Keratinocyte (primary cell): ENCODE measurements around the gene ZBTB40. TPM values are rescaled to one million over a fixed set of nuclear protein-coding genes. Genes with fewer than 3 reads are reported as not detected.

ENCODE experiments used
- DNase-seq: peaks from one replicate; pipeline ENCODE4 v3.0.0-alpha.2; 2011; ENCODE audit warnings: low read depth, missing footprints, low spot score
- FAIRE-seq: peaks from 2 replicates; lab custom pipeline; 2011; peaks lifted over from hg19 to GRCh38; lab: Jason Lieb, UNC
- H2AFZ ChIP-seq: 2 replicates; pipeline ENCODE4 v1.6.0; 2012; ENCODE audit warnings: low read length, control low read depth, inconsistent platforms; ENCODE audit not compliant: control insufficient read depth
- H3K27ac ChIP-seq: 2 replicates; pipeline ENCODE4 v1.5.1; 2011; ENCODE audit warnings: low read length; ENCODE audit not compliant: control insufficient read depth, insufficient read depth
- H3K27me3 ChIP-seq: 3 replicates; pipeline ENCODE4 v1.6.0; 2011; ENCODE audit warnings: low read length; ENCODE audit not compliant: control insufficient read depth, insufficient read depth; ENCODE audit errors: extremely low read depth
- H3K36me3 ChIP-seq, 2 experiments: 2 replicates in 1 of 2; 3 replicates in 1 of 2; pipeline ENCODE4 v1.5.1; 2011; ENCODE audit warnings: low read length in 2 of 2, mild to moderate bottlenecking in 1 of 2; ENCODE audit not compliant: control insufficient read depth in 2 of 2, insufficient read depth in 2 of 2; ENCODE audit errors: extremely low read depth in 1 of 2
- H3K4me1 ChIP-seq: 3 replicates; pipeline ENCODE4 v1.5.1; 2011; ENCODE audit warnings: low read length; ENCODE audit not compliant: control insufficient read depth, insufficient read depth; ENCODE audit errors: extremely low read depth
- H3K4me2 ChIP-seq: 3 replicates; pipeline ENCODE4 v1.6.0; 2011; ENCODE audit warnings: low read depth, low read length; ENCODE audit not compliant: control insufficient read depth, insufficient read depth; ENCODE audit errors: extremely low read depth
- H3K4me3 ChIP-seq, 3 experiments: fragments of 200-600 bp in 1 of 3; sonication (generic) in 1 of 3; 2 replicates in 2 of 3; 3 replicates in 1 of 3; pipeline ENCODE4 v1.5.1; 2011 to 2016; ENCODE audit warnings: low read length in 3 of 3, mild to moderate bottlenecking in 3 of 3, control low read depth in 2 of 3, inconsistent platforms in 1 of 3, low read depth in 1 of 3, mixed read lengths in 1 of 3, mixed run types in 1 of 3, moderate library complexity in 1 of 3; ENCODE audit not compliant: control insufficient read depth in 2 of 3, insufficient read depth in 2 of 3; ENCODE audit errors: extremely low read depth in 1 of 3
- H3K79me2 ChIP-seq: 2 replicates; pipeline ENCODE4 v1.6.0; 2012; ENCODE audit warnings: low read length; ENCODE audit not compliant: control insufficient read depth, insufficient read depth
- H3K9ac ChIP-seq: 3 replicates; pipeline ENCODE4 v1.6.0; 2011; ENCODE audit warnings: low read length; ENCODE audit not compliant: control insufficient read depth, insufficient read depth; ENCODE audit errors: extremely low read depth
- H3K9me1 ChIP-seq: 3 replicates; pipeline ENCODE4 v1.6.0; 2011; ENCODE audit warnings: low read length; ENCODE audit not compliant: control insufficient read depth, insufficient read depth; ENCODE audit errors: extremely low read depth
- H3K9me3 ChIP-seq: 2 replicates; pipeline ENCODE4 v1.5.1; 2012; ENCODE audit warnings: low read depth, low read length; ENCODE audit not compliant: control insufficient read depth
- H4K20me1 ChIP-seq: 3 replicates; pipeline ENCODE4 v1.6.0; 2011; ENCODE audit warnings: low read length; ENCODE audit not compliant: control insufficient read depth, insufficient read depth; ENCODE audit errors: extremely low read depth
- CTCF ChIP-seq, 3 experiments: IDR thresholded peaks in 1 of 3; conservative IDR thresholded peaks in 1 of 3; optimal IDR thresholded peaks in 1 of 3; 2 replicates in 2 of 3; 3 replicates in 1 of 3; pipeline versions ENCODE3 to v1.5.1; 2011; ENCODE audit warnings: low read length in 3 of 3, mild to moderate bottlenecking in 3 of 3, moderate library complexity in 2 of 3, control low read depth in 1 of 3, inconsistent platforms in 1 of 3; ENCODE audit not compliant: insufficient read depth in 2 of 3; ENCODE audit errors: extremely low read depth in 1 of 3
- EZH2 ChIP-seq: IDR thresholded peaks from one replicate; pipeline ENCODE4 v1.6.1; 2012; ENCODE audit warnings: inconsistent platforms, mild to moderate bottlenecking, low read length, moderate library complexity
- dilution Hi-C: fragments of 300-500 bp; cut with MboI; formaldehyde crosslinking; loops from one replicate; pipeline ENCODE4 v1.7.0; 2020; ENCODE audit warnings: low sequenced_read_pairs; ENCODE audit not compliant: extremely low pct_ligation_motif_present
- polyA plus RNA-seq, 5 experiments: library from polyadenylated mRNA; depleted of rRNA in 3 of 5; stranded (reverse) in 3 of 5; stranded (forward) in 1 of 5; unstranded in 1 of 5; fragments of >200 nt; gene quantifications; 1 replicate in 1 of 5; 2 replicates in 3 of 5; 3 replicates in 1 of 5; pipeline versions ENCODE4 v1.2.1 to v1.2.3, GENCODE V29; 2011 to 2012; ENCODE audit warnings: missing spikeins in 2 of 5, low read depth in 1 of 5, low replicate concordance in 1 of 5

The ZBTB40 gene
- polyA plus RNA-seq, 1 donor (not counting 4 experiments of a cell fraction or from before 2014, with no cell fraction given), result 5.0 TPM

- no peak overlapping the region for H3K4me3 ChIP-seq
- no peak for TF ChIP-seq CTCF (optimal IDR thresholded peaks at IDR 0.05 in 1 of 3, IDR thresholded peaks at IDR 0.05 in 1 of 3, conservative IDR thresholded peaks at IDR 0.05 in 1 of 3; ENCODE audit: extremely low read depth in 1 of 3, insufficient read depth in 2 of 3, low read length in 3 of 3)
- no peak for TF ChIP-seq EZH2
- H3K79me2 ChIP-seq, result no peaks in the 10 kb centered on the region
- H3K9me1 ChIP-seq, result no peaks in the 10 kb centered on the region
- FAIRE-seq (peak; percentile 77), DNase-seq (peak; percentile 28)
- H3K4me1 ChIP-seq, result peaks cover 15% of the 10 kb centered on the region
- H3K9me3 ChIP-seq, result no peaks in the 10 kb centered on the region
- H3K27me3 ChIP-seq, result no peaks in the 10 kb centered on the region
- no peak overlapping the region for H2AFZ ChIP-seq
- H3K36me3 ChIP-seq, result peaks cover 1 to 4% of the 10 kb centered on the region in 2 experiments
- no peaks in the 10 kb centered on the region for H4K20me1 ChIP-seq
- H3K9ac ChIP-seq, result no peak overlapping the region
- dilution Hi-C loops, result no loop called here
- H3K27ac ChIP-seq, result no peak overlapping the region
- H3K4me2 ChIP-seq, result no peak overlapping the region
Observed at GRCh38 chr1:22500471-22500870, 48.8 kb downstream of the ZBTB40 start.

GRCh38 chr1:22502202-22502601 is 50.6 kb downstream of the ZBTB40 start:
- no peak for FAIRE-seq
- H3K4me2 ChIP-seq, result no peak overlapping the region
- H2AFZ ChIP-seq, result no peak overlapping the region
- TF ChIP-seq CTCF (optimal IDR thresholded peaks at IDR 0.05 in 1 of 3, IDR thresholded peaks at IDR 0.05 in 1 of 3, conservative IDR thresholded peaks at IDR 0.05 in 1 of 3; ENCODE audit: extremely low read depth in 1 of 3, insufficient read depth in 2 of 3, low read length in 3 of 3) (no peak), EZH2 (no peak)
- H3K36me3 ChIP-seq, result peaks cover 9% of the 10 kb centered on the region in 2 experiments
- no peaks in the 10 kb centered on the region for H4K20me1 ChIP-seq
- H3K9me1 ChIP-seq, result no peaks in the 10 kb centered on the region
- H3K4me1 ChIP-seq, result peaks cover 15% of the 10 kb centered on the region
- no peaks in the 10 kb centered on the region for H3K9me3 ChIP-seq
- no peak overlapping the region for H3K27ac ChIP-seq
- H3K79me2 ChIP-seq, result no peaks in the 10 kb centered on the region
- H3K9ac ChIP-seq, result no peak overlapping the region
- no peaks in the 10 kb centered on the region for H3K27me3 ChIP-seq
- no peak overlapping the region for H3K4me3 ChIP-seq
- dilution Hi-C loops, result no loop called here
- no peak for DNase-seq
